Activated CD8-positive, alpha-beta memory T cell treated with anti-CD3 and anti-CD28 coated beads, Interleukin-2, amount 50 U/mL, for 1 hour (primary cell): ENCODE measurements around the gene SSU72.
"Not testable (repeated sequence)": the region's sequence is repeated elsewhere in the genome, so short reads cannot be mapped to it uniquely, and the experiment has no call there.

Source experiments
- DNase-seq: peaks from one replicate; pipeline ENCODE4 v3.0.0-alpha.2; 2020; ENCODE audit errors: extremely low read depth

Gene SSU72

DNA sequence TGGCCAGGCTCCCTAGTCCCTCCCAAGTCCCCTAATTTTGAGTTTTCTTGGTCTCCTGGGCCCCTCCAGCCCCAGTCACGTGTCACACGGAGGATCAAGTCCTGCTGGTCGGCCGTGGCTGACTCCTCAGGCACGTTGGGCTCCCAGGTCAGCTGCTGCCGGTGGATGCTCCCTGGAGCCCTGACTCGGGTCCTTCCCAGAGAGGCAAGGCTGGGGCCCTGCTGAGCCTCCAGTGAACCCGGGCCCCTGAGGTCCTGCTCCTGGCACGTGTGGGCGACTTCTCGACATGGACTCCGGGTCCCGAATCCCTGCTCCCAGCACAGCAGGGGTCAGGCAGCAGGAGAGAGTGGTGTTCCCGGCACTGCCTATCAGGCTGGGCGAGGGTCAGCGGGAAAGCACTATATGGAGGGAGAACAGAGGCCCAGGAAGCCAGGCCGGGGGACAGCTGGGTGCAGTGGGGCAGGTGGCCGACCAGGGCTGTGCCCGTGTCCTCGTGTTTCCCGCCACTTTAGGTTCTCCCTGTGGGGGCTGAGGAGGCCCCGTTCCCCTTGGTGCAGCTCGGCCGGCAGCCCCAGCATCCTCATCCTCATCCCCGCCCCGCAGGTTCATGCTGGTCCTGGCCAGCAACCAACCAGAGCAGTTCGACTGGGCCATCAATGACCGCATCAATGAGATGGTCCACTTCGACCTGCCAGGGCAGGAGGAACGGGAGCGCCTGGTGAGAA lies 47.4 kb downstream of the SSU72 start:
- DNase-seq: no peak

DNA sequence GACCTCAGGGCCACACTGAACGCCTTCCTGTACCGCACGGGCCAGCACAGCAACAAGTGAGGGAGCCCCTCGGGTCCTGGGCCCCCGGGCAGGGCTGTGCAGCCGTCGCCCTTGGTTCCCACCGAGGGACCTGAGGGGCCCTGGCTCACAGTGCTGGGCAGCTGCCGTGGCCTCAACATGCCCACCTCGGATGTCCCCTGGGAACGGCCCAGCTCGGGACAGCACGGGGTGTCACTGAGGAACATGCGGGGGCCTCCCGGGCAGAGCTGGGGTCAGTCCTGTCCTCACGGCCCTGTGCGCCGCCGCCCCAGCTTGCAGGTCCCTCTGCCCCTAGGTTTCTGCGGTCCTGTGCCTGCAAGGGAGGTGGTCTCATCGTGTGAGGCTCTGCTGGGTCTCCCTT lies 48.2 kb downstream of the SSU72 start:
- DNase-seq: not testable (repeated sequence)

DNA sequence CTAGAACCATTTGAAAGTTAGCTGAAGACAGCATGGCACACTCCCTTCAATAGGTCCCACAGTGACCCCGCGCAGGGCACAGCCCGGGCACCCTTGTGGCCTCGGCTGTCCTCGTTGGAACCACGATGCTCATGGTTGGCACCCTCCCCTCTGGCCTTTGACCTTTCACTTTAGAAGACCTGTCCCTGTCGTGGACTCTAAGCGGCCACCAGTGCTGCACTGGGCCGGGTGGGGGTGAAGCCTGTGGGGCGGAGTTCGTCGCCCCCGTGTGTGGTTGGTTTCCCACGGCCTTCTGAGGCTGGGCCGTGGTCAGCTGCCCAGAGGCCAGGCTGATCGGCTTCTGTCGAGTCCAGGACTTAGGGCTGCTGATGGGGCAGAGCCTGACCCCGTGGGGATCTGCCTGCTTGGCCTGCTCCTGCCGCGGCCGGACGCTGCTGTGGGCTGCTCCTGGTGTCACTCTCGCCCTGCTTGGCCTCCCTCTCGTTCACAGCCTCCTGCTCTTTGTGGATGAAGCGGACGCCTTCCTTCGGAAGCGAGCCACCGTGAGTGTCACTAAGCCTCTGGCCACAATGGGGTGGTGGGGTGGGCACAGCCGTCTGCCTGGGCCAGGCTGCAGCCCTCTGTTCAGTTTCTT lies 49.8 kb downstream of the SSU72 start:
- not testable (repeated sequence) for DNase-seq

DNA sequence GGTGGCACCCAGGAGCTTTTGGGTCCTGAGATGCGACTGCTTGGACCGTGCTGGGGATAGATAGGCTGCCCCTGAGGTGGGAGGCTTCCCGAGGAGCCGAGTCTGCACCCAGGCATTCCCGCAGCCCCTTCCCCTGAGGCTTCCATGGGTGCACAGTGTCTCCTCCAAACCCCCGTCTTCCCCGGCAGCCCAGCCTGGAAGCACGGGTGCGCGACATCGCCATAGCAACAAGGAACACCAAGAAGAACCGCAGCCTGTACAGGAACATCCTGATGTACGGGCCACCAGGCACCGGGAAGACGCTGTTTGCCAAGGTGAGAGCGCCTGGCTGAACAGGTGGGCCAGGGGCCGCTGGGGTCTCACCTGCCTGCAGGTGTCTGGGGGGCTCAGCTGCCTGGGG lies 51.0 kb downstream of the SSU72 start:
- not testable (repeated sequence) for DNase-seq

GRCh38 chr1:1523226-1523625 lies 51.4 kb downstream of the SSU72 start:
- not testable (repeated sequence) for DNase-seq

GRCh38 chr1:1522536-1522935 lies 52.1 kb downstream of the SSU72 start:
- DNase-seq: not testable (repeated sequence)

- DNase-seq: no peak
Observed at GRCh38 chr1:1521331-1521730, 53.3 kb downstream of the SSU72 start.

DNA sequence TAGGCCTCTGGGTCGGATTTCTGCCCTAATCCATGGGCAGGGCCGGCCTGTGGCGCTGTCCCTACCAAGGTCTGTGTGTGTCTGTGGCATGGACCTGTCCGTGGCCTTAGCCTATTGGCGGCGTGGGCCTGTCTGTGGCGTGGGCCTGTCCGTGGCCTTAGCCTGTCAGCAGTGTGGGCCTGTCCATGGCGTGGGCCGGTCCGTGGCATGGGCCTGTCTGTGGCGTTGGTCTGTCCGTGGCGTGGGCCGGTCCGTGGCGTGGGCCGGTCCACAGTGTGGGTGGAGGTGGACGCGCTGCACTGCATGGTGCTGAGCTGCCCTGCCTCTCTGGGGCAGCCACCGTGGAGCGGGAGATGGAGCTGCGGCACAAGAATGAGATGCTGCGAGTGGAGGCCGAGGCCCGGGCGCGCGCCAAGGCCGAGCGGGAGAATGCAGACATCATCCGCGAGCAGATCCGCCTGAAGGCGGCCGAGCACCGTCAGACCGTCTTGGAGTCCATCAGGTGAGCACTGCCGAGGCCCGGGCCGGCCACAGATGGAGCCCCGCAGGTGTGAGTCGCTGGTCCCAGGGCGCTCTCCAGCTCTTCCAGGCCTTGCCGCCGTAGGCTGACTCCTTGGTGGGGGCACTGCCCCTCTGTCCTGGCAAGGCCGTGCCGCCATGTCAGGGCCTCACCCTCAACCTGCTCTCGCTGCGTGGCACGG lies 54.7 kb downstream of the SSU72 start:
- not testable (repeated sequence) for DNase-seq

- not testable (repeated sequence) for DNase-seq
Observed at GRCh38 chr1:1518621-1519007, 56.0 kb downstream of the SSU72 start.

DNA sequence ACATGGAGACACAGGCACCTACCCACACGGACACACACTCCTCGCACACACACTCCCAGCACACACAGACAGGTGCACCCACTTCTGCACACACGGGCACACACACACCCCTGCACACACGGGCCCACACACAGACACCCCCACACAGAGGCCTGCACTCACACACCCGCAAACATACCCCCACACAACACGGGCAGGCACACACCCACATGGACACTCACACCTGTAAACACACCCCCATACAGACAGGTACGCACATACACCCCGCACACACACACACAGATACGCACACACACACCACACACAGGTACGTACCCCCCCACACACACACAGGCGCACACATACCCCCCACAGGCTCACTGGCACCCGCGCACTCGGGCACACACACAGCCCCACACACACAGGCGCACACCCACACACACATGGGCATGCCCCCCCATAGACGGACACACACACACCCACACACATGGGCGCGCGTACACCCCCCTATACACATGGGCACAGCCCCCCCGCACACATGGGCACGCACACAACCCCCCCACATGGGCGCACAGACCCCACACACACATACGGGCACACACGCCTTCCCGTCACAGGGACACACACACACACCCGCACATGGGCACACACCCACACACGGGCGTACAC lies 56.6 kb downstream of the SSU72 start:
- DNase-seq: no peak

DNA sequence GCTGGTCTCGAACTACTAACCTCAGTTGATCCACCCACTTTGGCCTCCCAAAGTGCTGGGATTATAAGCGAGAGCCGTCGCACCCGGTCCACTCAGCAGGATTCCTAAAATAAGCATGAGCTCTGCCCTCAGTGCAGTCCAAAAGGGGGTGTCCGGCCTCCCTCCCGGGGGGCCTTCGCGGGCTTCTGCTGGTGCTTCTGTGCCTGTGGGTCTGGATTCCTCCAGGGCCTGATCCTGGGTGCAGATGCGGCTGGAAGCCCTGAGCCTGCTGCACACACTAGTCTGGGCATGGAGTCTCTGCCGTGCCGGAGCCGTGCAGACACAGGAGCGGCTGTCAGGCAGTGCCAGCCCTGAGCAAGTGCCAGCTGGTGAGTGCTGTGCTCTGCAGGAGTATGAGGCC lies 57.7 kb downstream of the SSU72 start:
- not testable (repeated sequence) for DNase-seq

GRCh38 chr1:1514376-1514775 lies 60.3 kb downstream of the SSU72 start:
- DNase-seq: not testable (repeated sequence)

GRCh38 chr1:1513675-1514074 lies 61.0 kb downstream of the SSU72 start:
- DNase-seq: not testable (repeated sequence)

- not testable (repeated sequence) for DNase-seq
Observed at GRCh38 chr1:1512425-1512824, 62.2 kb downstream of the SSU72 start.

- peak; percentile 89 for DNase-seq
Observed at GRCh38 chr1:1511533-1512285, 63.0 kb downstream of the SSU72 start, which contains the start of gene ATAD3A. TSS of gene ATAD3A (plus strand) at chr1:1512162. CDS start at chr1:1512269, 107 bp downstream.

- DNase-seq: no peak
Observed at GRCh38 chr1:1510912-1511532, 63.6 kb downstream of the SSU72 start.

- DNase-seq: not testable (repeated sequence)
Observed at GRCh38 chr1:1509465-1509850, 65.2 kb downstream of the SSU72 start.

DNA sequence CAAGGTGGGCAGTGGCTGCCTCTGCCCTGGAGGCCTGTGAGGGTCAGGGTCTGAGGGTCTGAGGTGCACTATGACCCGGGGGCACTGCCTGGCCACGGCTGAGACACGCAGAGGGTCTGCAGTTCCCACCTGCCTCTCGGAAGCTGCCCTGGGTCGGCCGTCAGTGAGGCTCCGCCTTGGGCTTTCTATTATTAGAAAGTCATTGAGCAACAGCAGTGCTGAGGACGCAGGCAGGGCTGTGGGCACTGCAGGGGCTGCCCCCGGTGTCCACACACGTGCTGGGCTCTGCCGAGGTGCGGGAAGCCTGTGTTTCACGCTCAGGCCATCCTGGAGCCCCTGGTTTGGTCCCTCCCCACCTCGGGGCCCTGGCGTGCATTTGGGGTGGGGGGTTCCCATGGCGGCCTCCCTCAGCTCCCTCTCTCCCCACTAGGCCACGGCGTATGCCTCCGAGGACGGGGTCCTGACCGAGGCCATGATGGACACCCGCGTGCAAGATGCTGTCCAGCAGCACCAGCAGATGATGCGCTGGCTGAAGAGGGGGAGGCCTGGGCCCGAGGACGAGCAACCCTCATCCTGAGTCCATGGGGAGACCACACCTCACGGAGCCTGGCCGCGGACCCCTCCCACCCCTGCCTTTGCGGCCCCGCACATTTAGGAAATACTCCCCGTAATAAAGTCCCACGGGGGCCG lies 65.7 kb downstream of the SSU72 start:
- not testable (repeated sequence) for DNase-seq

GRCh38 chr1:1507305-1507704 lies 67.4 kb downstream of the SSU72 start:
- DNase-seq: no peak

- DNase-seq: not testable (repeated sequence)
Observed at GRCh38 chr1:1505801-1506200, 68.9 kb downstream of the SSU72 start.
